ENCODE results near the gene MST1R. TPM values are rescaled to one million over a fixed set of nuclear protein-coding genes. Genes with fewer than 3 reads are reported as not detected.
A peak's percentile ranks its signal among the peaks of the same experiment; 100 is the strongest.

MST1R gene
- 100 to 1,000 TPM in 1 of 2 donors, 10 to 100 TPM in 1; 88.9 to 173 TPM for total RNA-seq

DNA sequence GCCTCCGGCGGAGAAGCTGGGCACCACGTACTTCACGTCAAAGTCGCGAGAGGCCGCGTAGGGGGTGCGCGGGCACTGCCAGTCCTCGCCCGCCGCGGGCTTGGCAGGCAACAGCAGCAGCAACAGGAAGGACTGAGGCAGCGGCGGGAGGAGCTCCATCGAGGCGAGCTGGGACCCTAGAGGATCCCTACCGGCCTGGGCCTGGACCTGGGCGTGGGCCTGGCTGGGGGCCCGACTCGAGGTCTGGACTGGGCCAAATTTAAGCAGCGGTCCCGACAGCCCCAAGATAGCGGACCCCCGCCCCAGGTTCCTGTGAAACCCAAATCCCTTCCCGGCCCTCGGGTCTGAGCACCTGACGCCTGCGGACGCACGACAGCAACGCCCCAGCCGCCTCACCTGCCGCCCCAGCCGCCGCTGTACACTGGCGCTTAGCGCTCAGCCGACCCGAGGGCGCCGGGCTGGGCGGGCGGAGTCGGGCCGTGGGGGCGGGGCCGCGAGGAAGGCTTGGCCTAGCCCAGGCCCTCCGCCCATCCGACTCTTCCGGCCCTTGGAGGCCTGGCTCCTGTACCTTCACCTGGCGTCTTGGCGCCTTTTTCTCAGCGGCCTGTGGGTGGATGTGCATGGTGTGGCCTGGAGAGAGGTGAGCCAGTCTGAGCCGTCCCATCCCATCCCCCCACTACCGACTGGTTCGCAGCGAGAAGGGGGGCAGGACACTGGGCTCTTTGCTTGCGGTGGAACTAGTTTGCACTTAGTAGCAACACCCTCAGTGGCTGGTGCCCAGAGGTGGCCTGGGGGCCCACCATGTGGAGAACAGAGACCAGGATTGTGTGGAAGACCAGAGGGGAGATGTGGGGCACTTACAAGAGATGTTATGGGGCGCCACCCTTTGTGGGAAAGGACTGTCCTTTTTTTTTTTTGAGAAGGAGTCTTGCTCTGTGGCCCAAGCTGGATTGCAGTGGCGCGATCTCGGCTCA, at the start of gene MST1R:
TSS of gene MST1R (minus strand) at position 423 of the 974 bp plus-strand sequence. CDS start at position 159, 264 bp downstream.
- Histone ChIP-seq H3K9ac (ENCODE audit: low read depth in 2 of 2, low read length in 2 of 2) (peak within 1 kb of the TSS; percentile 78 to 89), H3K9me3 (no peaks in the 10 kb centered on the region), H3K27me3 (no peaks in the 10 kb centered on the region), H3K36me3 (no peaks in the 10 kb centered on the region), H3K4me3 (peak within 1 kb of the TSS; percentile 43), H3K4me1 (peaks cover 29% of the 10 kb centered on the region), H3K27ac (peak within 1 kb of the TSS; percentile 86)
- TF ChIP-seq CTCF (IDR thresholded peaks at IDR 0.05), result peak; percentile 17
- intact Hi-C loops (cut with DNase I), result loop anchor here (10.0 kb wide), 1 partner anchor 199 kb away; no protein-coding TSS in a partner anchor
- DNase-seq, result peak; percentile 95

DNA sequence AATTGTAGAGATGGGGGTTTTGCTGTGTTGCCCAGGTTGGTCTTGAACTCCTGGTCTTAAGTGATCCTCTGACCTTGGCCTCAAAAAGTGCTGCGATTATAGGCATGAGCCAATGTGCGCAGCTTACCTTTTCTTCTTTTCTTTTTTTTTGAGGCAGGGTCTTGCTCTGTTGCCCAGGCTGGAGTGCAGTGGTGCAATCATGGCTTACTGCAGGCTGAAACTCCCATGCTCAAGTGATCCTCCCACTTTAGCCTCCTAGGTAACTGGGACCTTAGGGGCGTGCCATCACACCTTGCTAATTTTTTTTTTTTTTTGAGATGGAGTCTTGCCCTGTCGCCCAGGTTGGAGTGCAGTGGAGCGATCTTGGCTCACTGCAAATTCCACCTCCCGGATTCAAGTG, 49.3 kb upstream of the MST1R start:
- H3K9me3 ChIP-seq, result no peaks in the 10 kb centered on the region
- intact Hi-C loops (cut with DNase I), result no loop called here
- no peaks in the 10 kb centered on the region for H3K36me3 ChIP-seq
- TF ChIP-seq CTCF (IDR thresholded peaks at IDR 0.05), result no peak
- H3K27me3 ChIP-seq, result no peaks in the 10 kb centered on the region
- H3K4me1 ChIP-seq, result peaks cover 6% of the 10 kb centered on the region
- no peak overlapping the region for H3K4me3 ChIP-seq
- H3K9ac ChIP-seq (ENCODE audit: low read depth in 2 of 2, low read length in 2 of 2), result no peak overlapping the region
- no peak overlapping the region for H3K27ac ChIP-seq
- no peak for DNase-seq

DNA sequence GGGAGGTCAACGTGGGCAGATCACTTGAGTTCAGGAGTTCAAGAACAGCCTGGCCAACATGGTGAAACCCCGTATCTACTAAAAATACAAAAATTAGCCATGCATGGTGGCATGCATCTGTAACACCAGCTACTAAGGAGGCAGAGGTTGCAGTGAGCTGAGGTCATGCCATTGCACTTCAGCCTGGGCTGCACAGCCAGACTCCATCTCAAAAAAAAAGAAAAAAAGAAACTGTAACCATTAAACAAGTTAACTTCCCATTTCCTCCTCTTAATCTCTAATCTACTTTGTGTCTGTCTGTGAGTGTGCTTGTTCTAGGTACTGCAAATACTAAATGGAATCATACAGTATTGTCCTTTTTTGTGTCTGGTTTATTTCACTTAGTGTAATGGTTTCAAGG, 39.0 kb upstream of the MST1R start:
- intact Hi-C loops (cut with DNase I), result no loop called here
- H3K9ac ChIP-seq (ENCODE audit: low read depth in 2 of 2, low read length in 2 of 2), result no peak overlapping the region
- no peaks in the 10 kb centered on the region for H3K27me3 ChIP-seq
- no peak for DNase-seq
- H3K27ac ChIP-seq, result no peak overlapping the region
- TF ChIP-seq CTCF (IDR thresholded peaks at IDR 0.05), result no peak
- no peaks in the 10 kb centered on the region for H3K36me3 ChIP-seq
- no peaks in the 10 kb centered on the region for H3K4me1 ChIP-seq
- no peaks in the 10 kb centered on the region for H3K9me3 ChIP-seq
- no peak overlapping the region for H3K4me3 ChIP-seq

DNA sequence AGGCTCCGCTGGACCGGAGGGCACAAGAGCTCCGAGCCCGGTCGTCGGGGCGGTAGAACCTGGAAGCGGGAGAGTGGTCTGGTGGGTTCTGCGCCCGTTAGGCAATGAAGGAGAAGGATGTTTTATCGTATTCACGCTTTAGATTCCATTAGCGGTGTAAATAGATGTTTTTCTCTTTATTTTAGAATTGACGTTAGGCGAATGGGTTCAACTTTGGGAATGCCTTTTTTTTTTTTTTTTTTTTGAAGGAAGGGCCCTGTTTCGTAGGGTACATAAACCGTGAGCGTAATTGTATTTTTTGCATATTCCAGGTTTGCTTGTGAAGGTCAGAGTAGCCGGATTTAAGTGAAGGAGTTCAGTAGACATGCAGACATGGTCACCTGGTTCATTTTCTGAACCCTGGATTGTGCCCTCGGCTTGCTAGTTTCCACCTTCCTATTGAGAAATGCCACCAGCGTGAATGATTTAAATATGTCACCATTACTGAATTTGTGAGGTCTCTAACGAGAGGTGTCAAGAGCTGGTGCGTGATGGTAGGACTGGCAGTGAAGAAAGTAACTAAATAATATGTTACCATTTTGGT, 37.1 kb upstream of the MST1R start:
- Histone ChIP-seq H3K9me3 (no peaks in the 10 kb centered on the region), H3K4me3 (peak overlapping the region; percentile 90), H3K9ac (ENCODE audit: low read depth in 2 of 2, low read length in 2 of 2) (peak overlapping the region; percentile 63 to 93), H3K27me3 (no peaks in the 10 kb centered on the region), H3K36me3 (no peaks in the 10 kb centered on the region), H3K27ac (peak overlapping the region; percentile 97), H3K4me1 (no peaks in the 10 kb centered on the region)
- DNase-seq, result no peak
- intact Hi-C loops (cut with DNase I), result no loop called here
- no peak for TF ChIP-seq CTCF (IDR thresholded peaks at IDR 0.05)

GRCh38 chr3:49939858-49940666, 36.4 kb upstream of the MST1R start, which contains the start of gene RBM6:
Gene RBM6, plus strand, starts transcription at chr3:49940150. Its CDS starts 22,492 bp downstream, at chr3:49962642.
- Histone ChIP-seq H3K27me3 (no peaks in the 10 kb centered on the region), H3K27ac (peak within 1 kb of the TSS; percentile 97), H3K4me1 (no peaks in the 10 kb centered on the region), H3K9me3 (no peaks in the 10 kb centered on the region), H3K9ac (ENCODE audit: low read depth in 2 of 2, low read length in 2 of 2) (peak within 1 kb of the TSS; percentile 63 to 93), H3K36me3 (no peaks in the 10 kb centered on the region), H3K4me3 (peak within 1 kb of the TSS; percentile 90)
- no peak for TF ChIP-seq CTCF (IDR thresholded peaks at IDR 0.05)
- intact Hi-C loops (cut with DNase I), result no loop called here
- peak; percentile 99 for DNase-seq
